HepG2 (cell line): ENCODE data around the gene CRTC2. TPM values are rescaled to one million over a fixed set of nuclear protein-coding genes. Genes with fewer than 3 reads are reported as not detected.

Source experiments
- SSRP1 ChIP-seq: IDR thresholded peaks from 2 replicates; pipeline ENCODE4 v1.6.1; 2016; ENCODE audit warnings: control low read depth
- ZNF296 ChIP-seq: sonication (generic); formaldehyde crosslinking; conservative IDR thresholded peaks from 2 replicates; pipeline ENCODE4 v1.5.0; 2020; ENCODE audit warnings: mild to moderate bottlenecking, missing genetic modification reagents
- ZNF318 ChIP-seq: sonication (generic); formaldehyde crosslinking; IDR thresholded peaks from 2 replicates; pipeline ENCODE4 v1.4.0; 2020; ENCODE audit warnings: mild to moderate bottlenecking, missing genetic modification reagents
- polyA plus RNA-seq, 8 experiments: library from polyadenylated mRNA; depleted of rRNA in 3 of 8; stranded (reverse) in 7 of 8; unstranded in 1 of 8; fragments of >200 nt; fragmentation: Illumina TruSeq in 4 of 8; extraction: Trizol in 4 of 8; gene quantifications; 2 replicates each; pipeline versions ENCODE4 v1.2.1 to v1.2.3, GENCODE V29; 2011 to 2016; ENCODE audit warnings: low read depth in 4 of 8, missing spikeins in 1 of 8, mixed read lengths in 1 of 8; ENCODE audit not compliant: insufficient read depth in 1 of 8
- total RNA-seq, 5 experiments: library from RNA; depleted of rRNA; stranded (reverse); fragments of >200 nt; fragmentation: Illumina TruSeq; extraction: Trizol; gene quantifications; 2 replicates each; pipeline ENCODE4 v1.2.3, GENCODE V29; 2016; ENCODE audit warnings: low read depth in 1 of 5

CRTC2 gene
- total and polyA plus RNA-seq, 2 of the 13 experiments (the other 11 are each of a cell fraction or from before 2014, with no cell fraction given), result 6.1 to 26.7 TPM

- TF ChIP-seq ZNF318, result no peak
- TF ChIP-seq ZNF296 (CRISPR knock-in tag), result no peak
- TF ChIP-seq SSRP1 (CRISPR knock-in tag), result no peak
These were observed 20.0 kb upstream of the CRTC2 start (continued) for GRCh38 chr1:153978274-153978909.
